ENCODE data around the gene FERMT2.

The FERMT2 gene

DNA sequence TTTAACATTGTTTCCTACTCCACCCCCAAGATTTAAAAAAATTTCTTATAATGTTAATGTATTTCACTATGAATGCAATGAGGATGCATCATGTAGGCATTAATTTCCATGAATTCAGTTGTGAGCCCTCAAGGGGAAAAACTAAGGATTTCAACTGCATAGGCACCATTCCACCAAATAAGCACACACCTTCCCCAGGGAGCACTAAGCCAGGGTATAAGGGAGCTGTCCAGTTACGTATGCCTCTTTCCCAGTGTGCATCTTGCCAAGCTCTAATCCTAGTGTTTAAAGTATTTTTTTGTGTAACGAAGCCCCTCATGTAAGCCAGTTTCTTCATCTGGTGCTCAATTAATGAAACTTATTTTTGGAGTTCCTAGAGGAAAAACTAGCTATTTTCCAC, 6.6 kb downstream of the FERMT2 start:
- TF ChIP-seq CTCF (IDR thresholded peaks at IDR 0.05; ENCODE audit: low read depth, low read length) = no peak
- no peak for DNase-seq (ENCODE audit: extremely low read depth, low read depth)

DNA sequence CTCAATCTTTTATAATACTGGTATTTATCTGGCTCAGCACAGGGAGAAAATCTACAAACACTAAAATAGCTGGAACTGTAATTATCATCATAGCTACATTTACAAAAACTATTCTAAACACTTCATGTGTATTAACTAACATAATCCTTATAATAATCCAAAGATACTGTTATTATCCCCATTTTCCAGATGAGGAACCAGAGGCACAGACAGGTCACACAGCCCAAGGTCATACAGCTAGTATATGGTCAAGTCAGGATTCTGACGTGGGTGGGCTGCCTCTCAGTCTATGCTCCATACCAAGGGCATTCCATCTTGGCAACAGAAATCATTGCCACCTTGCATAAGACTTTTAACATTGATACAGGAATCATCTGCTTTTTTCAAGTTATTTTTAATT, 11.4 kb downstream of the FERMT2 start:
- no peak for TF ChIP-seq CTCF (IDR thresholded peaks at IDR 0.05; ENCODE audit: low read depth, low read length)
- DNase-seq (ENCODE audit: extremely low read depth, low read depth) = no peak

DNA sequence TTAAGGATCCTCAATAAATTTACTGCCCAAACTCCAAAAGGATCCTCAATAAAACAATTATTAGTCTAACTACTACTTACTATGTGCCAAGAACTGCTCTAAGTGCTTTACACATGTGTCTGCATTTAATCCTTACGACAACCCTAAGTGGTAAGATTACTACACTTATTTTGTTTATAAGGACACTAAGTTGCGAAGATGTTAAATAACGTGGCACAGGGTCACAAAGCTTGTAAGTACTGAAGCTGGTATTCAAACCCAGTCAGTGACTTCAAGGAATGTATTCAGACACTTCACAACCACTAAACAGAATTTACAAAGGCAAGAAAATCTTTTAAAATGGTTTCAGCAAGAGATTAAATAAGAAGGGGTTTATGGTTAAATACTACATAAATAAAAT, 13.0 kb downstream of the FERMT2 start:
- no peak for TF ChIP-seq CTCF (IDR thresholded peaks at IDR 0.05; ENCODE audit: low read depth, low read length)
- DNase-seq (ENCODE audit: extremely low read depth, low read depth) = no peak

DNA sequence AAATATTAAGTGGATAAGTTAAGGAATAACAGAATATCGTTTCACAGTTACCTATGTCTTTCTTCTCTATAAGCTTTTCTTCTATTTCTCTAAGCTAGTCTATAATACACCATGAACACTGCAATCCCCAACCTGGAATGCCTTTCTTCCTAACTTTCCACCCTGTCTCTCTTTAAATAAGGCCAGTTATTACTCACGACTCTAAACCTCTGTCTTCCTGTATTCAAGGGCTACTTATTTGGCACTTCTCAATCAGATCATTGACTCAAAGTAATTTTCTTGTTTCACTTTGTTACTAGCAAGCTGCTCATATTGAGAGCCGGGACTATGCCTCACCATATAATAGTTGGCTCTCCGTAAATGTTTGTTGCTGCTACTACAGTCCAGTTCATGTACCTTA, 13.5 kb downstream of the FERMT2 start:
- no peak for DNase-seq (ENCODE audit: extremely low read depth, low read depth)
- no peak for TF ChIP-seq CTCF (IDR thresholded peaks at IDR 0.05; ENCODE audit: low read depth, low read length)

DNA sequence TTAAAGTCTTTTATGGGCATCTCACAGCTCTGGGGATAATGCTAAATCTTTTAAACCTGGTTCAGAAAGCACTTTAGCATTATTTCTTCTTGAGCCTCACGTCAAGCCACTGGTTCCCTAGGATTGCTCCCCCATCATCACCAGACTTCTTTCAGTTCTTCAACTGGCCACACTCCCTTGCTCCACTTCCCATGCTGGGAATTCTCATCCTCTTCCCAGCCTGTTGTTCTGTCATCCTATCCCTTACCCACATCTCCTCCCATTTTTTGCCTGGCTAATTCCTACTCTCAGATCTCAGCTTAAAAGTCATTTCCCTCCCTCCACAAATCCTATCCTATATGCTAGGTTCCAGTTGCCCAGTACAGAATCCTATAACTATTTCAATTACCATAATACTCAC, 14.4 kb downstream of the FERMT2 start:
- TF ChIP-seq CTCF (IDR thresholded peaks at IDR 0.05; ENCODE audit: low read depth, low read length) = no peak
- no peak for DNase-seq (ENCODE audit: extremely low read depth, low read depth)

DNA sequence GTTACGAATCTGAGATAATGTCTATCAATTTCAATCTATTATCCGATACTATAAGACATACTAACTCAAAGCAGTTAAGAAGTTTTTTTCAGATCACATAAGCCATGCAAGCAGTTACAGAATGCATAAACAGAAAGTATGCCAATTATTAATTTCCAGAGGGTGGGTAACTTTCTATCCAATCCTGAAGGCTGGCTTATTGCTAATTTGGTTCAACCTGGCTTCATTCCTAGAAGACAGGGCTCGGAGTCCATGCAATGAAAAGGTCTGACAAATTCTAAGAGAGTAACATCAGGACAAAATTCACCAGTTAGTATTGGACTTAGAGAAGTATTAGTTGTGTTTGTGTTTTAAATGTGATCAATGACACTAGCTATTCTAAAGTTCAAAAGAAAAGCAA, 15.0 kb downstream of the FERMT2 start:
- no peak for TF ChIP-seq CTCF (IDR thresholded peaks at IDR 0.05; ENCODE audit: low read depth, low read length)
- DNase-seq (ENCODE audit: extremely low read depth, low read depth) = no peak

DNA sequence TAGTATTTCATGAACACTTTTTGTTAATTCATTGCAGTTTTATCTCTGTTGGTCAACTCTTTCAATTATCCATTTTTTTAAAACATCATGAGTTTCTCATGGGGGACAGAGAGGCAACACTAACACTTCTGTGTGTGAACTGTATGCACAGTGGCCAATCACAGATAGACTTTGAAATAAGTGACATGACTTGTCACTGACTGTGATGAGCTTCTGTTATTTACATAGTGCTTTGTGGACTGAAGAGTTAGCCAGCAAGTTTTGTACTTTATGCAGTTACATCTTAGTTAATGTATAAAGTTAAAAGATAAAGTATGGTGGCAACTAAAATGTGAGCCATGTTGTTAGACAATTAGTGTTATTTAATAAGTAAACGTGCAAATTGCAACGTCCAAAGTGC, 16.1 kb downstream of the FERMT2 start:
- no peak for DNase-seq (ENCODE audit: extremely low read depth, low read depth)
- no peak for TF ChIP-seq CTCF (IDR thresholded peaks at IDR 0.05; ENCODE audit: low read depth, low read length)
